Hippocampal formation (tissue), 2 donors: ENCODE measurements around the gene SNX22.

Experiments used
- DNase-seq, 2 donors: peaks; one replicate each; lab custom pipeline; 2025; lab: John Stamatoyannopoulos, UW

Gene SNX22

GRCh38 chr15:64156652-64157331 lies 5.3 kb downstream of the SNX22 start:
- no peak for DNase-seq

- no peak for DNase-seq
These were observed 6.1 kb downstream of the SNX22 start for GRCh38 chr15:64157599-64158125.

DNA sequence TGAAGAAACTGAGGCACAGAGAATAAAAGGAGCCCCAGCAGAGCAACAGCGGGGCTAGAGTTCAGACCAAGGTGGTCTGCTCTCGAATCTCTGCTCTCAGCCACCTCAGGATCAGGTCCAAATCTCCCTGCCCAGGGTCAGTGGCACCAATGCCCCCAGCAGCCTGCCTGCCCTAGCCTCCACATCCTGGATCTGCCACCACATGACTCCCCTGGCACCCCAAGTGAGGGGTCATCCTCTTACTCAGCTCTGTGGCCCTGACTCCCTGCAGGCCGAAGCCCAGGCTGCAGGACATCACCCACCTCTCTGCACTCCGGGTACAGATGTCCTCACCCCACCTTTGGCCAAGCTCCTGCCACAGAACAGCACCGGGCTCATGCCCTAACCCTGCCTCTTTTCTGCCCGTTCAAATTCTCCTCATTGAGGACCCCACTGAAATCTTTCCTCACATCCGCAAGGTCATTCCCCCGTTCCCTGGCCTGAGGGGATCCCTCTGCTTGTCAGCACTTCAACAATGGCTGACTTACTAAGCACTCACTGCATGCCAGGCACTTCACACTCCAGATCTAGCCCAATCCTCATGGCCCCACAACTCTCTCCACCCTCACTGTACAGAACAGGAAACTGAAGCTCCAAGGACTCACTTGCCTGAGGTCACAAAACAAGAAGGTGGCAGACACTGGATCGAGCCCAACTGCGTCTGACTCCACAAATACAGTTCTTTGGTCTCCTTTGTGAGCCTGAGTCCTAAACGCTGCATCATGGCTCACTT lies 7.0 kb downstream of the SNX22 start:
- DNase-seq = no peak

GRCh38 chr15:64161688-64162477 lies 10.4 kb downstream of the SNX22 start:
- no peak for DNase-seq

DNA sequence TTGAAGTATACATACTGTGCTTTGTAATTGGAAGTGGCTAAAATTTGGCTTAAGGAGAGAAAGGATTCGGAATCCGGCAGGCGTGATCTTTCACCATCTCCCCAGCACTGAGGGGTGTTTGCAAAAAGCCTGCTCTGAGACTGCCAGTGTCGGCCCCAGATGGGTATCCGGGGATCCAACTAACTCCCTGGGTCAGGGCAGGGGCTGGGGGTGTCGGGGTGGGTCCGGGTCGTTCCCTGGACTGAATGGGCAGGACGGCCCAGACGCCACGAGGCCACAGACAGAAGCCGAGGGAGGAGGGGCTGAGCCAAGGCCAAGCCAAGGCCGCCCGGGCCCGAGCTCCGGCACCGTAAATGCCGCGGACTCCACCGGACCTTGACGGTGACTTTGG lies 10.9 kb downstream of the SNX22 start:
- DNase-seq = no peak

GRCh38 chr15:64162869-64163658 lies 11.5 kb downstream of the SNX22 start, which contains the start of gene PPIB:
TSS of gene PPIB (minus strand) at chr15:64163022. CDS start at chr15:64162986, 36 bp downstream.
- peak; percentile 98 to 99 for DNase-seq

DNA sequence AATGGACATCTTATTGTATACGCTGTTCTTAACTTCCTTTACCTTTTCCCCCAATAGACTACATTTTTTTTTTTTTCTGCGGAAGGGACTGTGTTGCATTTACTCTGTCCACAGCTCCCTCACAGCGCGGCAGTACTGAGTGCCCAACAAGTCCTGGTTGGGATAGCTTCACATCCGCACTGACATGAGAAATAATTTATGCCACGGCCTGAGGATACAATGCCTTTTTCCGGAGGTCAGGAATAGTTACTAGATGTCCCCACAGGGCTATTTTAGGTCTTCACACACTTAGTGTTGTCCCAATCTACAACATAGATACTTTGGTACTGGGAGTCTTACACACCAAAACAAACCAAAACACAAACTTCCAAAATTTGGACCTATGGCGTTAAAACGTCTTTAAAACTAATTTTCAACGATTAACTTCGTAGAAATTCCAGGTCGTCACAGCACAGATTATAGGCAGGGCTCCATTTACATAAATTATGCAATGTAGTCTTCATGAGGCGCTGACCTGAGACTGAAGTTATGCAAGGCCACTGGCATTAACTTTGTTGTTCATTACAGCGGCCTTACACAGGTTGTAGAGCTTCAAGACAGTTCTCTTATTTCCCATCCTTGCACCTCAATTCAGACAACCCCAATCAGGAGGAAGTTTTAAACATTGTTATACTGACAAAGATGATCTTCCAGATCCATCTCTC lies 12.3 kb downstream of the SNX22 start:
- peak in 1 of 2 donors; percentile 41 for DNase-seq

GRCh38 chr15:64164436-64164835 lies 12.9 kb downstream of the SNX22 start:
- no peak for DNase-seq

DNA sequence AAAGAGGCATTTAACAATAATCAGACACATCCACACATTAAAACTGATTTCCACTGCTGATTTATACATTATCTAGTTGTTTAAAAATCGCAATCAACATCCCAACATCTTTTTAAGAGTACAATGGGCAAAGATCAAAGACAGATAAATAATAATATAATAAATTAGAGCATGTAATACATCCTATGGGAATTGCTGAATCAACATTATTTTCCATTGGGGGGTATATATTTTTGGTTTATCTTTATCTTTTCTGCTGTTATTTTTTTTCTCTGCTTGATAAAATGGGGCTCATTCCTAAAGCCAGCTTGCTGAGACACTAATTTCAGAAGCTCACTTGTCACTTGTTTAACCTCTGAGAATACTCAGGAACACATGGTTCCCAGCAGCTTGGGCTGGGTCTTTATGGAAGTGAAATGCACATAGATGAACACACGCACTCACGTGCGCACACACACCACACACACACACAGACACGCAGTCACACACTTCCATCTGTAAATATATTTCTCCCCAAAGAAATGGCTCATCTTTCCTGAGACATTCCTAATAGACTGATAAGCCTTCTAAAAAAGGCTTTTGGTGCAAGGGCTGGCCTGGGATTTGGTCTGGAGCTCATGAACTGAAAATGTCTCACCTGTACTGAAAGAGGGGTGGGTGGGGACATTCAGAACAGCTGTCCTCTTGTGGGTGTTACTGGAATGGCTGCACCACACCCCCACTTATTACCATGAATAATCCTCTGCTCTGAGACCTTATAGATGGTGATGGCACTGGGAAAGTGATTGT lies 14.8 kb downstream of the SNX22 start:
- no peak for DNase-seq

GRCh38 chr15:64180235-64180824 lies 28.8 kb downstream of the SNX22 start:
- no peak for DNase-seq

DNA sequence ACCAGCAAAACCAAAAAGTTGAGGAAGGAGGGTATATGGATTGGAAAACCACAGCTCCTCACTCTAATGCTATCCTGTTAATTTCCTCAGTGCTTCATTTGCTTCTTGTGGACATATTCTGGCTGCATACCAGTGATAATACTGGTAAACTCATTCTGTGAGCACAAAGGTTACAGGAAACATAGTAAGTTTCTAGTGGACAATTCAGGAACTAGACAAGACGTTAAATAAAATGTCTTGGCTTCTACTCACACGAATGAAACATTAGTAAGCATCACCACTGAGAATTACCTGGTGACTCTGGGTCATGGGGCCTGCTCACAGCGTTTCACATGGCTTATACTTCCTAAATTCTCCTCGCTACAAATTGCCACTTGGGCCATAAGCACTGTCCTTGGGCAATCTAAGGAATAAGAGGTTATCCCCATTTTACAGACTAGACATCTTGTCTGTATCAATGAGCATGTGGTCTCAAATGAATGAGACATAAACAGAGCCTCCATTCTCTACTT lies 31.4 kb downstream of the SNX22 start:
- DNase-seq = no peak

- no peak for DNase-seq
These were observed 33.8 kb downstream of the SNX22 start for GRCh38 chr15:64185146-64185911.

GRCh38 chr15:64187396-64188191 lies 36.1 kb downstream of the SNX22 start:
- no peak for DNase-seq

DNA sequence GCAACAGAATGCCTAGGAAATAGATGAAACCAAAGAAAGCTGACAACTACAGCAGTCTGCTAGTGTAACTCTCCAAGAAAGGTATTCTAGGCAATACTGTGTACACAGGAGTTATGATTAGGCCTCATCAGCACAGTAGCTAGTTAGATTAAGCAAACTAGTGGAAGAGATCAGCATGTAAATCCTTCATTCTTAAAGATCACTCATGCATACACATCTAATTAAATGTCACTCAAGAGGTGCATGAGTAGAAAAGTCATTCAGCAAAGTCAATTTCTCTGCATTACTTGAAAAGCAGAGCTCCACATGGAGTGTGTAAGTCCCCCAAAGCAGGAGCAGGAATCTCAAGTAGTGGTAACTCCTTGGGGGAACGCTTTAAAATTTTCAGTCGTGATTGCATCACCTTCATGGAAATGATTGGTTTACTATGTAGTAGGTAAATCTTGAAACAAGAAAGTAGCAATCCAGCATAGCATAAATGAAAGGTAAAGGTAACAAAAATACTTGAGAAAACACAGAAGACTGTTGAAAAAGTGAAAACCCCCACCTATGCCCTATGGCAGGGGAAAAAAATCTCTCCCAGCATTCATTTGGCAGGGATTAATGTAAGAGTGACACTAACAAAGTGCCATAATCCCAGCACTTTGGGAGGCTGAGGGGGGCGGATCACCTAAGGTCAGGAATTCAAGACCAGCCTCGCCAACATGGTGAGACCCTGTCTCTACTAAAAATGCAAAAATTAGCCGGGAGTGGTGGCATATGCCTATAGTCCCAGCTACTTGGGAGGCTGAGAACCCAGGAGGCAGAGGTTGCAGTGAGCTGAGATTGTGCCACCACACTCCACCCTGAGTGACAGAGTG lies 40.7 kb downstream of the SNX22 start:
- DNase-seq = no peak

GRCh38 chr15:64193971-64194370 lies 42.4 kb downstream of the SNX22 start:
- no peak for DNase-seq

DNA sequence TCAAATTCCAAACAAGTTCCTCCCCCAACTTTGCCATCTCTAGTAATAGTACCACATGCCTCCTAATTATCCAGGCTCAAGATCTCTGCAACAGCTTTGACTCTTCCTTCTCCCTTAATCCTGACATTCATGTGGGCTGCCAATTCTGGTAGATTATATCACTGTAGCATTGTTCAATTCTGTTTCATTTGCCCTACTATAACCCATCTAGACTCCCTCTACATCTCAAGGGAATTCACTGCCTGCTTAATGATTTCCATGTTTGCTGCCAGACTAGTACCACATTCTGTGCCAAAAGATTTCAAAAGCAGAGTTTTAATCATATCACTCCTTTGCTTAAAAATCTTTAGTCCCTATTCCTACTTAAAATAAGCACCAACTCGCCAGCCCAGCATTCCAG lies 45.9 kb downstream of the SNX22 start:
- no peak for DNase-seq

DNA sequence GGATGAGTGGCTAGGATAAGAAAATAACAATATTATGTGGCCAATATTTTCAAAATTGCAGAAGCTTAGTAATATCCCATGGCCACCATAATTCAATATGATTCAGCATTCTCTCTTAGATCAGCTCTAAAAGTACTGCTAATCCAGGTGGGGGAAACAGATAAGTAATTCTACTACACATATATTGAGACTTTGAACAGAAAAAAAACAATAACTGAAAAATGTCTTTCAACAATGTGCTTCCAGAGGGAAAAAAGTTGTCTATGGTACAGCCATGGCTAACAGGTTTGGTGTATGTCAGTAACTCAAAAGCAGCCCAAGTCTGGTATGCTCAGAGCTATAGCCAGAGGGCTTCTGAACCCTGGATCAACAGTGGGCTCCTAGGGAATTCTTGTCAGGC lies 53.7 kb downstream of the SNX22 start:
- no peak for DNase-seq
